ENCODE measurements around the gene UST. TPM values are rescaled to one million over a fixed set of nuclear protein-coding genes. Genes with fewer than 3 reads are reported as not detected.

The UST gene
- total RNA-seq, 4 donors from 2014 or later: 4.8 to 9.0 (median 7.8) TPM

DNA sequence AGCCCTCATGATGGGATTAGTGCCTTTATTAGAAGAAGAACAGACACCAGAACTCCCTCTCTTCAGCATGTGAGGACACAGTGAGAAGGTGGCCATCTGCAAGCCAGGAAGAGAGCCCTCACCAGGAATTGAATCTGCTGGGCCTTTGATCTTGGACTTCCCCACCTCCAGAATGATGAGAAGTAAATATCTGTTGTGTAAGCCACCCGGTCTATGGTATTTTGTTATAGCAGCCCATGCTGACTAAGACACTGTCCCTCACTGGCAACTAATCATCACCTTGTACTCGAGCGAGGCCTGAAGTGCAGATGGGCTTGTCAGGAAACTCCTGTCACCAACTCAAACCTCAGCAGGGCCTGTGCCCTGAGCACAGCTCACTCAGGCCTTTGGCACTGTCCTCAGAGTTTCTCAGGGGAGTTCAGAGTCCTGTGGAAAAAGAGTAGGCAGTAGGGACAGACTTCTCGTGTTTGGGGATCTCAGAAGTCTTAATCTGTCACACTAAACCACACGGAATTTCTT, 62.0 kb downstream of the UST start:
- WGBS, 2 donors (ENCODE audit: low coverage in 1 of 2): 84 to 87% methylated on average over 2 to 5 of the region's 5 CpGs
- in situ Hi-C loops (cut with MboI; ENCODE audit: low pct_ligation_motif_present in 1 of 4, low pct_unique_long_range_greater_than_20kb in 1 of 4, low sequenced_read_pairs in 3 of 4): no loop called here
- Histone ChIP-seq H3K4me1 (peaks cover 0 to 5% (median 0%) of the 10 kb centered on the region in 4 donors), H3K9me3 (no peaks in the 10 kb centered on the region), H3K27ac (no peak overlapping the region), H3K4me3 (no peak overlapping the region), H3K36me3 (no peaks in the 10 kb centered on the region), H3K27me3 (no peaks in the 10 kb centered on the region)
- DNase-seq: no peak
- intact Hi-C loops (cut with DNase I; ENCODE audit: low total_unique reads): no loop called here
- TF ChIP-seq POLR2AphosphoS5 (IDR thresholded peaks at IDR 0.05) (no peak), EP300 (IDR thresholded peaks at IDR 0.05; ENCODE audit: low read depth) (no peak)
- TF ChIP-seq, protein P1, sequence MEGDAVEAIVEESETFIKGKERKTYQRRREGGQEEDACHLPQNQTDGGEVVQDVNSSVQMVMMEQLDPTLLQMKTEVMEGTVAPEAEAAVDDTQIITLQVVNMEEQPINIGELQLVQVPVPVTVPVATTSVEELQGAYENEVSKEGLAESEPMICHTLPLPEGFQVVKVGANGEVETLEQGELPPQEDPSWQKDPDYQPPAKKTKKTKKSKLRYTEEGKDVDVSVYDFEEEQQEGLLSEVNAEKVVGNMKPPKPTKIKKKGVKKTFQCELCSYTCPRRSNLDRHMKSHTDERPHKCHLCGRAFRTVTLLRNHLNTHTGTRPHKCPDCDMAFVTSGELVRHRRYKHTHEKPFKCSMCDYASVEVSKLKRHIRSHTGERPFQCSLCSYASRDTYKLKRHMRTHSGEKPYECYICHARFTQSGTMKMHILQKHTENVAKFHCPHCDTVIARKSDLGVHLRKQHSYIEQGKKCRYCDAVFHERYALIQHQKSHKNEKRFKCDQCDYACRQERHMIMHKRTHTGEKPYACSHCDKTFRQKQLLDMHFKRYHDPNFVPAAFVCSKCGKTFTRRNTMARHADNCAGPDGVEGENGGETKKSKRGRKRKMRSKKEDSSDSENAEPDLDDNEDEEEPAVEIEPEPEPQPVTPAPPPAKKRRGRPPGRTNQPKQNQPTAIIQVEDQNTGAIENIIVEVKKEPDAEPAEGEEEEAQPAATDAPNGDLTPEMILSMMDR (IDR thresholded peaks at IDR 0.05): no peak

DNA sequence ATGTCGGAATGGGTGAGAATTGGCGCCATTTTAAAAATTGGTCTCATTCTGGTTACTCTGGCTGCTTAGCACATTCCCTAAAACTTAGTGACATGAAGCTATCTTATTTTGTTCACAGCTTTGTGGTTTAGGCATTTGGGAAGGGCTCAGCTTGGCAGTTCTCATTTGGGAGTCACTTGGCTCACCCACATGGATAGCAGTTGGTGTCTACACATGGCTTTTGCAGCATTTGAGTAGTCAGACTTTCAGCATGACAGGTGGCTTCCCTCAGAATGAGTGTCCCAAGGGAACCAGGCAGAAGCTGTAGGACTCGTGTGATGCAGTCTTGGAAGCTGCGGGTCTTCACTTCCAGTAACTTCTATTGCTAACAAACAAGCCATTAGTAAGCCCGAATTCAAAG, 64.6 kb downstream of the UST start:
- Histone ChIP-seq H3K27ac (no peak overlapping the region), H3K36me3 (no peaks in the 10 kb centered on the region), H3K9me3 (no peaks in the 10 kb centered on the region), H3K4me3 (no peak overlapping the region), H3K4me1 (no peaks in the 10 kb centered on the region), H3K27me3 (no peaks in the 10 kb centered on the region)
- in situ Hi-C loops (cut with MboI; ENCODE audit: low pct_ligation_motif_present in 1 of 4, low pct_unique_long_range_greater_than_20kb in 1 of 4, low sequenced_read_pairs in 3 of 4) (no loop called here), intact Hi-C loops (cut with DNase I; ENCODE audit: low total_unique reads) (no loop called here)
- no peak for DNase-seq
- WGBS, 2 donors (ENCODE audit: low coverage in 1 of 2): 92 to 100% methylated on average over 1 to 5 of the region's 5 CpGs
- TF ChIP-seq POLR2A (IDR thresholded peaks at IDR 0.05) (no peak), EP300 (IDR thresholded peaks at IDR 0.05; ENCODE audit: low read depth) (no peak), POLR2AphosphoS5 (IDR thresholded peaks at IDR 0.05) (no peak)
- TF ChIP-seq, protein P1 (IDR thresholded peaks at IDR 0.05): no peak

DNA sequence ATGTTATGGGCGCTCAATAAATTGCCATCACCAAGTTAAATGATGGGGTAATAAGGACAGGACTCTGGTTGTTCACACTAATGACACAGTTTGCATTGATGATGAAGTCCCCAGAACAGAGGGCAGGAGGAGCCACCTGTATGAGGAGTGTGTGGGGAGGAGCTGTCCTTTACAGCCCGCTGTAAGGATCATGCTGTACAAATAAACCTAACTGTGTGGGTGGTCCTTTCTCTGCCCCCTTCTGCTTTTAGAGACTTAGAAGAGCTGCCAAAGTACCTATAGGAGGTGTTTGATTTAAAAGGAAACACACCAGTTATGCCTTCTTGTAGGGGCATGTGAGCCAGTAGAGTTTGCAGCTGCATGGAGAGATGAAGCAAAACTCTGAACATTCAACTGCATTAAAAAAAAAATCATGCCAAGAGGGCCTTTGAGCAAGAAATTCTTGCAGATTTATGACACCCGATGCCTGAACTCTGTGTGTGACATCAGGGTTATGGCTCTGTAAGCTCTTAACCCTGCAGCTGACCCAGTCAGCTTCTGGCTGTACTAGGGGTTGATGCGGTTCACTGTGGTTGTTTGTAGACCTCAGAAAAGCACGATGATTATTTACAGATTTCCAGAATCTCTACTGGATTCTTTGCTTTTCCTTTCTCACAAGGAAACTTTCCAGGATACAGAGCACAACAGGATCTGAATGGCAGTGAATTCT, 67.4 kb downstream of the UST start:
- Histone ChIP-seq H3K27ac (no peak overlapping the region), H3K4me3 (no peak overlapping the region), H3K36me3 (no peaks in the 10 kb centered on the region), H3K27me3 (no peaks in the 10 kb centered on the region), H3K9me3 (no peaks in the 10 kb centered on the region), H3K4me1 (no peaks in the 10 kb centered on the region)
- in situ Hi-C loops (cut with MboI; ENCODE audit: low pct_ligation_motif_present in 1 of 4, low pct_unique_long_range_greater_than_20kb in 1 of 4, low sequenced_read_pairs in 3 of 4) (no loop called here), intact Hi-C loops (cut with DNase I; ENCODE audit: low total_unique reads) (no loop called here)
- TF ChIP-seq POLR2A (IDR thresholded peaks at IDR 0.05): no peak
- TF ChIP-seq, protein P1 (IDR thresholded peaks at IDR 0.05): no peak
- DNase-seq: no peak
- 58 to 78% methylated on average over 2 to 5 of the region's 5 CpGs for WGBS, 2 donors (ENCODE audit: low coverage in 1 of 2)

DNA sequence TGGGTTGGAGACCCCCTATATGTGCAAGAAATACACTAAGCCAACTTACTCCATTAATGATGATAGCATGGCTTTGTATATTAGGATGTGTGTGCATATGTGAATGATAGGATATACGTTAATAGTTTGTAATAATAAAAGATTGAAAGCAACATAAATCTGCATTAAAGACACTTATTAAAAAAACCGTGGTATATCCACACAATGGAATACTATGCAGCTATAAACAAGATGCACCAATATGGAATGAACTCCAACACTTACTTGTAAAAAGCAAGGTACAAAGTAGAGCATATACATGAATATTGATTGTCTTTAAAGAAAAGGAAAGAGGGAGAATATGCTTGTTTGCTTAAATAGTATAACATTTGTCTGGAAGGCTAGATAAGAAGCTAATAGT, 68.0 kb downstream of the UST start:
- in situ Hi-C loops (cut with MboI; ENCODE audit: low pct_ligation_motif_present in 1 of 4, low pct_unique_long_range_greater_than_20kb in 1 of 4, low sequenced_read_pairs in 3 of 4): no loop called here
- no peak for DNase-seq
- no peaks in the 10 kb centered on the region for H3K36me3 ChIP-seq
- TF ChIP-seq POLR2A (IDR thresholded peaks at IDR 0.05): no peak
- TF ChIP-seq POLR2AphosphoS5 (IDR thresholded peaks at IDR 0.05): no peak
- TF ChIP-seq EP300 (IDR thresholded peaks at IDR 0.05; ENCODE audit: low read depth): no peak
- TF ChIP-seq, protein P1 (IDR thresholded peaks at IDR 0.05): no peak
- 82 to 88% methylated on average over 2 of the region's 2 CpGs for WGBS, 2 donors (ENCODE audit: low coverage in 1 of 2)
- intact Hi-C loops (cut with DNase I; ENCODE audit: low total_unique reads): no loop called here
- no peaks in the 10 kb centered on the region for H3K9me3 ChIP-seq
- H3K27ac ChIP-seq: no peak overlapping the region
- H3K4me3 ChIP-seq: no peak overlapping the region
- no peaks in the 10 kb centered on the region for H3K27me3 ChIP-seq
- no peaks in the 10 kb centered on the region for H3K4me1 ChIP-seq
